IPS-NIHi7 (cell line): ENCODE measurements around the gene BGLAP.

Experiments
- DNase-seq: peaks from one replicate; pipeline ENCODE4 v3.0.0; 2012; ENCODE audit warnings: mixed read lengths; ENCODE audit errors: extremely low spot score

BGLAP gene

GRCh38 chr1:156291226-156292061 is 49.5 kb downstream of the BGLAP start:
- DNase-seq: peak; percentile 98
